Stimulated activated CD8-positive, alpha-beta memory T cell treated with anti-CD3 and anti-CD28 coated beads, Interleukin-4, amount 100 ng/mL, for 48 hours (primary cell): ENCODE measurements around the gene GPR15LG.

Experiments
- DNase-seq: peaks from one replicate; pipeline ENCODE4 v3.0.0-alpha.2; 2020

Gene GPR15LG

DNA sequence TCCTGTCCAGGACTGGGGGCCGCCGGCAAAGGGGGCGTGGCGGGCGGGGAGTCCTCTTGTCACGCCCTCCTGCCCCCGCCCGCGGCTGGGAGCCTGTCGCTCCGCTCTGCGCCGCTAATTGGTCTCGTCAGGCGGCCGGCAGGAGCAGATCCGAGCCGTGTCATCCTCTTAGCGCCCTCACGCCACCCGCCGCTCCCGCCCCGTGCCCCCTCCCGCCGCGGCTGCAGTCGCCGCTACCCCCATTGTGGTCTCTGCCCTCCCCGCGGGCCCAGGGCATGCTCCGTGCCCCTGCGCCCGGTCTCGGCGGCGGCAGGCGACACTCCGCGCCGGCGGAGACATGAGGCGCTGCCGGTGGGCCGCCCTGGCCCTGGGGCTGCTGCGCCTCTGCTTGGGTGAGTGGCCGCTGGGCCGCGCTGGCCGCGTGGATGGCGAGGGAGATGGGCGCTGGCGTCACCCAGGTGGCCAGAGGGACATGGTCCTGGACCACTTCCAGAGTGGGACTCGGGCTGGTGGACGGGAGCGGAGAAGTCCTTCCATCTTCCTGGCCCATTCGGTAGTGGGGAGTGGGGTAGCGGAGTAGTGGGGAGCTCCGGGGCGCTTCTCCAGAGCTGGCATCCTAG is 20.9 kb downstream of the GPR15LG start, which contains the start of gene CDHR1:
Gene CDHR1, plus strand, starts transcription at position 114 of the 620 bp plus-strand sequence. Its CDS starts 224 bp downstream, at position 338.
- peak; percentile 65 for DNase-seq

DNA sequence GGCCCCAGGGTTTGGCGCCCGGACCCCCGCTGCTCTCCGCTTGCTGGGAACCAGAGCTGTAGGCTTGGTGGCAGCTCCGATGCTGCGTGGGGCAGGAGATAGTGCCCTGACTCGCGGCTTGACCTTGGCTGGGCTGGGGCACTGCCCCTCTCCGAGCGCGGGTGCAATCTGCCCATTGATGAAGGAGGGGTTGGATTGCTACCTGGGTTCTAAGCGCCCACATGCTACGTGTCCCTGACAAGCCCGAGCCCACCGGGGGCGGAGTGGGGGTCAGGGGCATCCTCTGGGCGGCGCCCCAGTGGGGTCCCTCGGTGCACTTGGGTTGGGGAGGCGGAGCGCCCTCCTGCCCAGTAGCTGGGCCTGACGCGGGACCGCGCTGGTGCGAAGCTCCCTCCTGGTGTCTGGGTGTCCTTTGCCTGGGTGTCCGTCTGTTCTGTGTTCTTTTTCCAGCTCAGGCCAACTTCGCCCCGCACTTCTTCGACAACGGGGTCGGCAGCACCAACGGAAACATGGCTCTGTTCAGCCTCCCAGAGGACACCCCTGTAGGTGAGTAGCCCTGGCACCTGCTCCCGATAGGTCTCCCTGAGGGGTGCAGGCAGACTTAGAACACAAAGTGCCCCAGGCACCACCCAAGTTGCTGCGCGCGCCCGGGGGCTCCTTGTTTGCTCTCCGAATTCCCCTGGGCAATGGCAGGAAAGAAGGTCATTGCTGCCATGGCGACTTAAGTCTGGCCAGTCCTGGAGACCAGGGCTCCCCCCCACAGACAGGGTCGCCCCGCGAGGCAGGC is 21.6 kb downstream of the GPR15LG start:
- no peak for DNase-seq

DNA sequence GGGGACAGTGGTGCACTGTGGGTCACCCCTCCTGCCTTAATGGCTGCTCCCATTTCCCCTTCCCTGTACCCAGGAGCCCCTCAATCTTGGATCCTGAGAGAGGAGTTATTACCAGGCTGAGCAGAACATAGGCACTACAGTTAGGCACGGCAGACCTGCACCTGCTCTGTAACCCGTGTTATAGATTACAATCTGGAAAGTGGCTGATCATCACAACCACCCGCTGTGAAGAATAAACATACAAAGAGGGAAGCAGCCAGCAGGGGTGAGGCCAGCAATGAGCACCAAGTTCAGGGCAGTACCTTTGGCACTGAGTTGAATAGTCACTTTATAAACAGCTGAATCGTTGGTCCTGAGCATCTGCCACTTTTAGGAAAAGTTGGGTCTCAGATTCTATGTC is 22.5 kb downstream of the GPR15LG start:
- DNase-seq, result no peak

DNA sequence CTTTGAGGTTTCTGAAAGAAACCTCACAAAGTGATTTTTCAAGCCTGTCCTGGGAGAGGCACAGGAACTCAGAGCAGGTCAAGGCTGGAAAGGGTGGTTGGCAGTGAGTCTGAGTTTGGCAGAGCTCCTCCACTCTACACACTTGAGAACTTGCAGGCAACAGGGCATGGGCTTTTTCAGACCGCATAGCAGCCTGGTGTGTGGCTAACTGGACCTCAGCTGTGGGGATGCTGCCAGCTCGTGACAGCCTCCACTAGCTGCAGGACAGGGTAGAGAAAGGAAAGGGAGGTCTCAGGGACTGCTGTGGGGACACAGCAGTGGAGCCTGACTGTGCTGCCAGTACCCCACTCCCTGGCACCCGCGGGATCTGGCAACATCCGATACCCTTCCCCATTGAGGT is 23.3 kb downstream of the GPR15LG start:
- no peak for DNase-seq

DNA sequence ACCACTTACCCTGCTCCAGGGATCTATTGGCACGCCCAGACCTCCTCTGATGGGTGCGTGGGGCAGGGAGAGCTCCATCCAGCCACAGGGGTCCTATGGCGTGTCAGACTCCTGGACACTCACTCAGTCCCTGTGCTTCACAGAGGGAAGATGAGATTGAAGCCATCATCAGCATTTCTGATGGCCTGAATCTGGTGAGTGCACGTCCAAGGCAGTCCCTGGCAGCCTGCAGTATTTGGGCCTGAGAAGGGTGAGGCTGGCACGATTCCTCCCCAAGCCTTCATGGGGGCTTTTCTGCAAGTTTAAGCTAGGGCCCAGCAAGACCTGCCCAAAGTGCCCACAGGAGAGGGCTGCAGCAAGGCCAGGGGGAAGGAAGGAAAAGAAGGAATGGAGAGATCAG is 24.0 kb downstream of the GPR15LG start:
- no peak for DNase-seq

DNA sequence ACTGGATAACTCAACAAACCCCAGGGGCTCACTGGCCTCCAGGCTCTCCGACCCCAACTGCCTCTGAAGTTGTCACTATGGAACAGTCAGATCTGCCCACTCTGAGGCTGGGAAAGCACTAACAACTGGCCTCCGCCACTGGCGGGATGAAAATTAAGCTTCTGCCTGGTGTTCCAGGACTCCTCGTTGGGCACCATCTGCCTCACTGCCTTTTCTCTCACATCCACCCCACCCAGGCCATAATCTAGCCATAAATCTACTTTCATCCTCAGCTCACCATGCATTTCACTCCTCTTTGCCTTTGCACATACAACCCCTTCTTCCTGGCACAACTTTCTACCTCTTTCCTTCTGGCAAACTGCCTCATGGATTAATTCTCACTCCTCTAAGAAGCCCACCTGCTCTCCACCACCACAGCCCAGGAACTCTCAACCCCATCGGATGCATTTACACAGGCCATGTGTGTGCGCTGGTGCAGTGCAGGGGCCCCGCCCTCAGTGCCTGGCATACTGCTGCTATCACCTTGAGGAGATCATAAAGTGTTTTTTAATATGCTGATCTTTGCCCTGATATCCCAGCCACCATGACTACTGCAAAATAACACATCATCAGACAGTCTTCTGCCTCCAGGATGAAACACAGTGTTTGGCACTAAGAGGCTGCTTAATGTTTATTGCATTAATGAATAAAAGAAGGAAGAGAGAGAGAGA is 24.8 kb downstream of the GPR15LG start:
- no peak for DNase-seq

DNA sequence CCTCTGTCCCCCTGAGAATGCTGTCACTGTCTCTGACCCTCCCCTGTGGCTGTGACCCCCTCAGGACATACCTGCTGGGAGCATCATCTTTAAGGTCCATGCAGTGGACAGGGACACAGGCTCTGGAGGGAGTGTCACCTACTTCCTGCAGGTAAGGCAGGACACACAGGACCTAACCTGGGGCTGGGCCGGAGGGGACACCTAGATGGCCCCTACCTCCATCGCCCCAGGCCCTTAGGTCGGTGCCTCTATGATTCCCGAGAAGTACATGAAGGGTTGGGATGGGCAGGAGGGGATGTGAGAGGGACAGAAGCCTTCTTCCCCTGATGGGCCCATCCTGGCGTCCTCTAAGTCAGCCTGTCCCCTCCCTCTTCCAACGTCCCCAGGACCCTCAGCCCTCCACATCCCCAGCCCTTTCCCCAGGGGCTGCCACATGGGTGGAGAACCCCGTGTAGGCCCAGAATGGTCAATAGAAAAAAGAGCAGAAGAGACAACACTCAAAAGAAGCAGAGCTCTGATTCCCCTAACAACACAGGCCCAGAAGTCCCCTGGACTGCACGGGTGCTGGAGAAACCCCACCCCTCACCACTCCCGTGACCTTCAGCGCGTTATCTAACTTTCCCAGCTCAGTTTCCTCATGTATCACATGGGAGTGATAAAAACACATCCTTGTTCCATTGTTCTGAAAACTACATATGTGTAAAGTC is 27.1 kb downstream of the GPR15LG start:
- DNase-seq, result no peak

DNA sequence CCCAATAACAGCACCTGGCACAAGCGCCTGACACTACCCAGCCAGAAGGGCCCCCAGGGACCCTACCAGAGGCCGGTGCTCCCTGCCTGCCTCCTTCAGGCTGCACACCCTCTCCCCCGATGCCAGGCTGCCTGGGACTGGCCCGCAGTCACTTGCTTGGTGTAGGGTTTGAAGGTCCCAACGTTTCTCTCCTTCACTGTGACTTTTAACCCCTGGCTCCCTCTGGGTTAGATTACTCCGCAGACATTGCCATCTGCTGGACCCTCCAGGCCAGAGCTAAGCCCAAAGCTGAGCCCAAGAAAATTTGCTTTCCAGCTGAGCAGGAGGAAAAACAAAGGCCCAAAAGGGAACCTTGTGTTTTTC is 27.6 kb downstream of the GPR15LG start:
- no peak for DNase-seq

DNA sequence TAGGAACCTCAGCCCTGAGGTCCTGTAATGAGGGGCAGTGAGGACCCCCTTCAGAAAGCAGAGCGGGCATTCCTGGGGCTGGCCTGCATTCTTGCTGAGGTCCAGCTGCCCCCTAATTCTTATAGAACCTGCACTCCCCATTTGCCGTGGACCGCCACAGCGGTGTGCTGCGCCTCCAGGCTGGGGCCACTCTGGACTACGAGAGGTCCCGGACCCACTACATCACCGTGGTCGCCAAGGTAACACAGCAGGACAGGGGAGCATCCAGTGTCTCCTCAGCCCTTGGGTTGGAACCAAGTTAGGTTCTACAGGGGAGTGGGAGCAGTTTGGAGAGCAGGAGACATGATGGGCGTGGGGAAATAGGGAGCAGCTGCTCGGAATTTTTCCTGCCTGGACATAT is 28.1 kb downstream of the GPR15LG start:
- no peak for DNase-seq

DNA sequence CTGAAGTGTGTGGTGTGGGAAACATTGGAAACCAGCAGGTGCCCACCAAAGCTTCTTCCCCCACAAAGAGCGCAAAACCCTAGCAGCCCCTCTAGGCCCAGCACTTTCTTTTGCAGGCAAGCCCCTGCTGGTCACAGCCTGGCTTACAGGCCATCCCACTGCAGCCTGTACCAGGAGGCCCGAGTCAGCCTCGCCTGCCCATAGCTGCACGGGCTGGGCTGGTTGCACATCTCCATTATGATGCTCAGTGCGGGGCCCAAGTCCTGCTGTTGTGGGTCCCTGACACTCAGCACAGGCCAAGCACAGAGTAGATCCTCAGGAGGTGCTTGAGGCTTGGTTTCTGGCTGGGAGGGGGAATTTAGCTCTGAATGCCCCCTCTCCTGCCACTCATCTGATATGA is 28.7 kb downstream of the GPR15LG start:
- DNase-seq, result no peak

DNA sequence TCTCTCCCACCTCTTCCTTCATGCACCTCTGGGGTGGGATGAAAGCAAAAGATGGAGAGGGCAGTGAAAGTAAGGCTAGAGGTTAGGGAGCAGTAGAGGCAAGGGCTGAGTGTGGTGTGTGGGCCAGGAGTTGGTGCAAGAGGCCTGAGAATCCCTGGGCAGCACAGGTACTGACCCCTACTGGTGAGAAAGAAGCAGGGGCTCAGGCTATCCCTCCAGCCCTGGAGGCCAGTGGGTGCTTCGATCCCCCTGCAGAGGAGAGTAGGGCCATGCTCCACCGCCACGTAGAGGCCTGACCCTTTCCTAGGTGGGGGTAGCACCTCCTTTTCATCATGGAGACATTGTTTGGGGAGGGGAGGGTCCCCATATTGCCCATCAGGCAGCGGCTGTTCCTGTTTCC is 30.5 kb downstream of the GPR15LG start:
- DNase-seq, result no peak

DNA sequence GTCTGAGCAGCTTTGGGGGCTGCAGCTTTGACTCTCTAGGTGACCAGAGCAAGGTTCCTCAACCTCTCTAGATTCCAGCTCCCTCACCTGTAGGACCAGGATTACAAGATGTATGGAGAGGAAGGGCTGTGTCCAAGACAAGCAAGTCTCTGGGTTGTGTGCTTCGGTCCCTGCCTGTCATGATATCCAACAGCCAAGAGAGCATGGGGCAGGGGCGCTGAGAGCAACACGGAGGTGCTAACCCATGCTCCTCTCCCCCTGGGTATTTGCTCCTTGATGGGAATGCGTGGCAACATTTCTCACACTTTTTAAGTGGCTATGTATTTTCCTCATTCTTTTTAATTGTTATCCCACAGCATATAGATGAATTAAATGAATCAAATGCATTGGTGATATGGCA is 31.0 kb downstream of the GPR15LG start:
- DNase-seq, result no peak

DNA sequence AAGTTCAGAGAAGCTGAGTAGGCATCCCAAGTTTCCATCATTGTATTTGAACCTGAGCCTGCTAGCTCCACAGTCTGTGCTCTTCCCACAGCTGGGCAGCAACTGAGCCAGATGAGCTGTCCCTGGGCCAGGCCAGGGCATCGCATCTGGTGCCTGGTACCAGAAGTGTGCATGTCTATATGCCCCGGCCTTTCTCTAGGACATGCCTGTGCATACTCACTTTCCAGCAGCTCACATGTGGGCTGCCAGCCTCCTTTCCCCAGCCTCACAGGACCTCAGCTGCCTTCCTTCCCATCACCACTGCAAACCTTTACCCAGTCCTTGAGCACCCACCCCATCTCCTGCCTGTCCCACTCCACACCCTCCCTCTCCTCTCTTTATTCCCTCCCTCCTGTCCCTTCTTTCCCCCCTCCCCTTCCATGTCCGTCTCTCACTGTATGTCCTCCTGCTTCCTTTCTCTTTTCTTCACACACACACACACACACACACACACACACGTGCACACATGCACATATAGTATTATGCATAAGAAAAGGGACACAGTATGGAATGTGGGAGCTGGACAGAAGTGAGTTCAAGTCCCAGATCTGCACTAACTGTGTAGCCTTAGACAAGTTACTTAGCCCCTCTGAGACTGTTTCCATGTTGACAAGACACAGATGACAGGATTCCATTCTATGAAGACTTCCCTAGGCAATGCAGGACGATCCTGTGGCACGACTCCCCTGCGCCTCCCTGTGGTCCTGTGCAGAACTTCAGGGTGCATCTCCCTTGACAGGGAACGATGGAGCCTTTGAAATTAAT is 31.6 kb downstream of the GPR15LG start:
- DNase-seq, result peak; percentile 87

DNA sequence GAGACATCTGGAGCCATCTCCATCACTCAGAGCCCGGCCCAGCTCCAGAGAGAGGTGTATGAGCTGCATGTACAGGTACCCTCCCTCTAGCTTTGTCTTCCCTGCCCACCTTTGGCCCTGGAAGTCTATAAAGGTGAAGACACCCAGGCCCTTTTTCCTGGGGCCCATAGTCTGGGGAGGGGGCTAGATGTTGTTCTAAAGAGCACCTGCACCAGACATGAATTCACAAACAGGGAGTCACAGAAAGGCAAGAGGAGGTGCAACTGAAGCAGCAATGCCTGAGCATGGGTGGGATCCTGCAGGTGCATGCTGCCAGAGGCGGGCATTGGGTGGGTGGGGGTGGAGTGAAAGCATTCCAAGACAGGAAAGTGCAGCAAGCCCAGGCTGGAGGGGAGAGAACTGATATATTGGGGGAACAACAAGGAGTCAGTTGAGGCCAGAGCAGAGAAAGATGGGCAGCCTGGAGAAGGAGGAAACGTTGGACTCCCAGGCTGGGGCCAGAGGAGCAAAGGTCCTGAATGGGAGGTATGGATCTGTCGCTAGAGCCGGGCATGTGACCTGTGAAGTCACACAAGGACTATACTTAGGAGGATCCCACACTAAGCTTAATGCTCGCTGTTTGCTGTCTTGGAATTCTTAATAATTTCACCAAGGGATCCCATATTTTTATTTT is 32.4 kb downstream of the GPR15LG start:
- DNase-seq, result no peak

DNA sequence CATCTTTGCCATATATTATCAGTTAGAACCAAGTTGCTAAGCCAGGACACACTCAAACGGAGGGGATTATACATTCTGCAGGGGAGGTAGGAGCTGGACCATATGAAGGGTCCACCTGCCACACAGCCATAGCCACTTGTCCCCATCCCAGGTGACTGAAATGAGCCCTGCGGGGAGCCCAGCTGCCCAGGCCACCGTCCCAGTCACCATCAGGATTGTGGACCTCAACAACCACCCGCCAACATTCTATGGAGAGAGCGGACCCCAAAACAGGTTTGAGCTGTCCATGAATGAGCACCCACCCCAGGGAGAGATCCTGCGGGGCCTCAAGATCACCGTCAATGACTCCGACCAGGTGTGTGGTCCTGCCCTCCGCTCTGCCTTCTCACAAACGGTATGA is 34.4 kb downstream of the GPR15LG start:
- DNase-seq, result no peak

DNA sequence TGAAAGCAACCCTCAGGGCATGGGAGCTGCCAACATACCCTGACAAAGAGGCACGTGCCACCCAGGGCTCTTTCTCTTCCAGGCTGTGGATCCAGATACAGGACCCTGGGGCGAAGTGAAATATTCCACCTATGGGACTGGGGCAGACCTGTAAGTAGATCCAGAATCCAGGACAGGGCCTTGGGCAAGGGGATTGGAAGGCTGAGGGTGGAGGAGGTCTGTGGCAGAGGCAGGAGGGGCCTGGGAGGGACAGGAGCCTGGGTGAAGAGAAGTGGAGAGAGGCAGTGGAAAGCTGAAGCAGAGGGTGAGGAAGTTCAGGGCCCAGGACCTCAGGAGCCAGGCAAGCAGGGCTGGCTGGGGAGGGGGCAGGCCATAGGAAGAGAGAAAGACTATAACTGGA is 38.0 kb downstream of the GPR15LG start:
- DNase-seq, result no peak

DNA sequence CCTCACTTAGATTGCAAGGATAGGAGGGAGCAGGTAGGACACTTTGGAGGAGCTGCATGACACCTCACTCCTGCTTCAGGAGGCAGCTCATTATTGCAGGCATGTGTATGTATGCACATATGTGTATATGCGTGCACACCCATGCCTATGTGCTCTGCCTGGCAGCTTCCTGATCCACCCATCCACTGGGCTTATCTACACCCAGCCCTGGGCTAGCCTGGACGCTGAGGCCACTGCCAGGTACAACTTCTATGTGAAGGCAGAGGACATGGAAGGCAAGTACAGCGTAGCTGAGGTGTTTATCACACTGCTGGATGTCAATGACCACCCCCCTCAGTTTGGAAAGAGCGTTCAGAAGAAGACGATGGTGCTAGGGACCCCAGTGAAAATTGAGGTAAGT is 38.4 kb downstream of the GPR15LG start:
- DNase-seq, result no peak

DNA sequence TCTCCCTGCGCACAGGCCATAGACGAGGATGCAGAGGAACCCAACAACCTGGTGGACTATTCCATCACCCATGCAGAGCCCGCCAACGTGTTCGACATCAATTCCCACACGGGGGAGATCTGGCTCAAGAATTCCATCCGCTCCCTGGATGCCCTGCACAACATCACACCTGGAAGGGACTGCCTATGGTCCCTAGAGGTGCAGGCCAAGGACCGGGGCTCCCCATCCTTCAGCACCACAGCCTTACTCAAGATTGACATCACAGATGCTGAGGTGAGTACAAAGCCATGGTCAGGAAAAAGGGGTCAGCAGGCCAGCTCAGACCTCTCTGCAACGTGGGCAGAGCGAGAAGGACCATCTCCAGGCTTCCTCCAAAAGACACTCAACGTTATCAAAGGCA is 39.5 kb downstream of the GPR15LG start:
- no peak for DNase-seq

DNA sequence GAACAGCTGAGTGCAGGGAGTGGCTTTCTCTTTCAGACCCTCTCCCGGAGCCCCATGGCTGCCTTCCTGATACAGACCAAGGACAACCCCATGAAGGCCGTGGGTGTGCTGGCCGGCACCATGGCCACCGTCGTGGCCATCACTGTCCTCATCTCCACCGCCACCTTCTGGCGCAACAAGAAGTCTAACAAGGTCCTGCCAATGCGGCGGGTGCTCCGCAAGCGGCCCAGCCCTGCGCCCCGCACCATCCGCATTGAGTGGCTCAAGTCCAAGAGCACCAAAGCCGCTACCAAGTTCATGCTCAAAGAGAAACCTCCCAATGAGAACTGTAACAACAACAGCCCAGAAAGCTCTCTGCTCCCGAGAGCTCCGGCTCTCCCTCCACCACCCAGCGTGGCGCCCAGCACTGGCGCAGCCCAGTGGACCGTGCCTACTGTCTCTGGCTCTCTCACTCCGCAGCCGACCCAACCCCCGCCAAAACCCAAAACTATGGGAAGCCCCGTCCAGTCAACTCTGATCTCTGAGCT is 40.5 kb downstream of the GPR15LG start:
- DNase-seq, result no peak

DNA sequence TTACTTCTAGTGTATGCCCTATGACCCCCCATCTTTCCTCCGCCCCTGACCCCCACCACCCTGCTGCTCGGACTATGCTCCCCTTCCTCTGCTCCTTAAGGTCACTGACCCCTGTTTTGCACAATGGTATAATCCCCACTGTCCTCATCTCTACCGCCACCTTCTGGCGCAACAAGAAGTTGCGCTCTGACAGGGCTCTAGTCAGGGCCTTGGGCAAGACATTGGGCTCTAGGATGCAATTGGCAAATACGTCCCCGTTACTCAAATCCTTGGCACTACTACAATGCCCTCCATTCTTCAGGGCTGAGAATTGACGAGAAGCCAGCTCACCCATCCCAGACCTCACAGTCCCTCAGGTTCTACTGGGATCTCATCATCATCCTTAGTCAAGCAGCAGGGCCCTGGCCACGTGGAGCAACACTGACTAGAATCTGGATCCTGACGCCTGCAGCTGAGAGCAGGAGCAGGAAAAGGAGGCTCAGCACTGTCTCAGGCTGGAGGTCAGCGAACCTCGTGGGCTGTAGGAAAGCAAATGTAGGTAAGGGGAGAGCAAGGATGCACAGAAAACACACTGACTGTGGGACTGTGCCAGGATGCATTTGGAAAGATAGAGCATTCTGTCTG is 41.1 kb downstream of the GPR15LG start:
- DNase-seq, result peak; percentile 62

DNA sequence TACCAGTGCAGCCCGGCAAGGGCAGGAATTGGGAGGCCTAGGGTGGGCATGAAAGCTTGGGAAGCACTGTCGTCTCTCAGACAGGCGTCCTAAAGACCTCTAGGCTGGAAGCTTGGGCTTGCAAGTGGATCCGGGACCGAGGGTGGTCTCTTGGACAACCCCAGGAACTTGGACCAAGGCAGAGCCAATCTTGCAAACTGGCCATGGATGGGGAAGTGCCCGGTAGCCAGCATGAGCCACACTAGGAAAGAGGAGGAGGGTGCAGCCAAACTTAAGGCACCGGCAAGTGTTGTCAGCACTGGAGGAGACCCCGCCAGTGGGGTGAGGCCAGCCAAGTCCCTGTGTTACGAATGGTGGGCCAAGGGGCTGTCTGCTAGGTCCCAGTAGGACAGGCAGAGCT is 43.2 kb downstream of the GPR15LG start:
- no peak for DNase-seq
